ENCODE results near the gene TANC1. TPM values are rescaled to one million over a fixed set of nuclear protein-coding genes. Genes with fewer than 3 reads are reported as not detected.

TANC1 gene
- total RNA-seq, 1 experiment from 2014 or later = 21.1 TPM

DNA sequence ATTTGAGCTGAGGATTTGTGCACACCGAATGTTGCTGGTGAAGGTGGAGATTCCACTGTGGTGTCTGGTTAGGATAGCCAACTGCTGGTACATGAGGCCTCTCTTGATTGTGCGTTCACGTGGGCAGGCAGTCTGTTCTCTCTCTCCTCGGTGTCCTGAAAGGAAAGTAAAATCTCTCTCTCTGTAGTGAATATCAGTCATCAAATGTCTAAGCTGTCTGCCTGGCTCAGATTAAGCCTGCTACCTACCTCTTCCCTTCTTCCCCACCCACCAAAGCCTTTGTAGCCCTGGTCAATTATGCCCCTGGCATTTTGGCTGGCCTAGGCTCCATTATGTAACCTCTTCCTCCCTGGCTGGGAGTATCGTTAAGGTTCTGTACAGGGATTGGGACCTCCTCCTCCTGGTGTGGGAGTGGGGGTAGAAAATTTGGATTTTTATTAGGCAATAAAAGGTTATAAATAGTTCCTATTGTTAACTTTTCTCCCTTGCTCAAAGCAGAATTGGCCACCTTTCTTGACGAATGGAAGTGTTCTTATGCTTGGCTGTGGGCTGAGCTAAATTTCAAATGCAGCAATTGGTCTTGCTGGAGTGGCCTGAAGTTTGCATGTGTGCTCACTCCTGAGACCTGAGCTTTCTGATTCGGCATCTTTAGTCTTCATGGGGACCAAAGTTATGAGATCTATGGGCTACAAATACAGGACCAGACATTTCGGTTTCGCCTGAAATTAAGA lies 169.2 kb downstream of the TANC1 start:
- TF ChIP-seq, protein P1, sequence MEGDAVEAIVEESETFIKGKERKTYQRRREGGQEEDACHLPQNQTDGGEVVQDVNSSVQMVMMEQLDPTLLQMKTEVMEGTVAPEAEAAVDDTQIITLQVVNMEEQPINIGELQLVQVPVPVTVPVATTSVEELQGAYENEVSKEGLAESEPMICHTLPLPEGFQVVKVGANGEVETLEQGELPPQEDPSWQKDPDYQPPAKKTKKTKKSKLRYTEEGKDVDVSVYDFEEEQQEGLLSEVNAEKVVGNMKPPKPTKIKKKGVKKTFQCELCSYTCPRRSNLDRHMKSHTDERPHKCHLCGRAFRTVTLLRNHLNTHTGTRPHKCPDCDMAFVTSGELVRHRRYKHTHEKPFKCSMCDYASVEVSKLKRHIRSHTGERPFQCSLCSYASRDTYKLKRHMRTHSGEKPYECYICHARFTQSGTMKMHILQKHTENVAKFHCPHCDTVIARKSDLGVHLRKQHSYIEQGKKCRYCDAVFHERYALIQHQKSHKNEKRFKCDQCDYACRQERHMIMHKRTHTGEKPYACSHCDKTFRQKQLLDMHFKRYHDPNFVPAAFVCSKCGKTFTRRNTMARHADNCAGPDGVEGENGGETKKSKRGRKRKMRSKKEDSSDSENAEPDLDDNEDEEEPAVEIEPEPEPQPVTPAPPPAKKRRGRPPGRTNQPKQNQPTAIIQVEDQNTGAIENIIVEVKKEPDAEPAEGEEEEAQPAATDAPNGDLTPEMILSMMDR (IDR thresholded peaks at IDR 0.05; ENCODE audit: insufficient read depth in 1 of 2, low read depth in 1 of 2, low read length in 1 of 2, severe bottlenecking in 1 of 2, unreplicated experiment in 1 of 2) = no peak
- Mint-ChIP-seq H3K27me3 (ENCODE audit: insufficient read depth, unreplicated experiment) (no peaks in the 10 kb centered on the region), H3K36me3 (ENCODE audit: insufficient read depth, unreplicated experiment) (peaks cover 8% of the 10 kb centered on the region), H3K9me3 (ENCODE audit: unreplicated experiment) (no peaks in the 10 kb centered on the region), H3K4me3 (ENCODE audit: unreplicated experiment) (no peak overlapping the region), H3K27ac (ENCODE audit: unreplicated experiment) (no peak overlapping the region), H3K4me1 (ENCODE audit: low read depth, unreplicated experiment) (peaks cover 24% of the 10 kb centered on the region)
- H3K4me3 ChIP-seq (ENCODE audit: low read depth, low read length) = no peak overlapping the region
- H3K9me3 ChIP-seq = no peaks in the 10 kb centered on the region
- peaks cover 3% of the 10 kb centered on the region; the same call in 1 of the 2 replicates for H3K4me1 ChIP-seq
- no peaks in the 10 kb centered on the region for H3K27me3 ChIP-seq (replicated peaks; ENCODE audit: control insufficient read depth, insufficient read depth, low read length)
- H3K36me3 ChIP-seq (ENCODE audit: control insufficient read depth, insufficient read depth, low read length) = no peaks in the 10 kb centered on the region
- CTCF ChIA-PET = interaction anchor here (0.5 kb wide), 1 partner anchor 833 kb away, joined by 3 read pairs; no protein-coding TSS in a partner anchor
- no TSS peak for BruUV-seq (replicated peaks)
- no peak for DNase-seq
- POLR2A ChIA-PET = no interaction called here
- intact Hi-C loops (cut with micrococcal nuclease; ENCODE audit: unreplicated experiment) = no loop called here

DNA sequence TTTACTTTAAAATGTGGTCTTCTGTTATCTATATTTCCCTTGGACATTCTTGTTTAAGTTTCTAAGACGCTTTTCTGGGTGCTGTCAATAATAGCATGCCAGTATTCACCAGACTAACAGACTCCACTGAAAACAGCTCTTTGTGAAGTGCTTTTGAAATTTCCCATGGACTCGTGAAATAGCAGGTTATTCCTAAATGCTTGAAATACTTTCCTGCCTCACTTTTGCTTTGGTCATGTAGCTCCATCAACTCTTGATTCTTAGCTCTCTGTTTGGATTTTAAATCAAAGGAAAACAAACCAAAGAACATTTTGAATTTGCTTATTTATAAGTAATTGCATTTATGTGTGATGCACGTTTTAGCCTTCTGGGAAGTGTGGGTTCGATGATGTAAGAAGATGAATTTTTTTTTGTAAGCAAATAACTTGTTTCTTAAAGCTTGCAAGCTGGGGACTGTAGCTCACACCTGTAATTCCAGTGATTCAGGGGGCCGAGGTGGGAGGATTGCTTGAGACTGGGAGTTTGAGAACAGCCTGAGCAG lies 170.3 kb downstream of the TANC1 start:
- no peaks in the 10 kb centered on the region for H3K9me3 Mint-ChIP-seq (ENCODE audit: unreplicated experiment)
- no peaks in the 10 kb centered on the region for H3K27me3 Mint-ChIP-seq (ENCODE audit: insufficient read depth, unreplicated experiment)
- no peaks in the 10 kb centered on the region for H3K27me3 ChIP-seq (replicated peaks; ENCODE audit: control insufficient read depth, insufficient read depth, low read length)
- H3K27ac Mint-ChIP-seq (ENCODE audit: unreplicated experiment) = no peak overlapping the region
- intact Hi-C loops (cut with micrococcal nuclease; ENCODE audit: unreplicated experiment) = no loop called here
- TF ChIP-seq, protein P1 (IDR thresholded peaks at IDR 0.05; ENCODE audit: insufficient read depth in 1 of 2, low read depth in 1 of 2, low read length in 1 of 2, severe bottlenecking in 1 of 2, unreplicated experiment in 1 of 2) = no peak
- peaks cover 8% of the 10 kb centered on the region for H3K36me3 Mint-ChIP-seq (ENCODE audit: insufficient read depth, unreplicated experiment)
- BruUV-seq (replicated peaks) = no TSS peak
- POLR2A ChIA-PET = no interaction called here
- no peak overlapping the region for H3K4me3 ChIP-seq (ENCODE audit: low read depth, low read length)
- CTCF ChIA-PET = interaction anchor here (0.7 kb wide), 1 partner anchor 144 kb away, joined by 3 read pairs; no protein-coding TSS in a partner anchor
- H3K4me3 Mint-ChIP-seq (ENCODE audit: unreplicated experiment) = no peak overlapping the region
- peaks cover 24% of the 10 kb centered on the region for H3K4me1 Mint-ChIP-seq (ENCODE audit: low read depth, unreplicated experiment)
- H3K4me1 ChIP-seq = peaks cover 3% of the 10 kb centered on the region; the same call in 1 of the 2 replicates
- no peaks in the 10 kb centered on the region for H3K36me3 ChIP-seq (ENCODE audit: control insufficient read depth, insufficient read depth, low read length)
- DNase-seq = no peak
- H3K9me3 ChIP-seq = no peaks in the 10 kb centered on the region

DNA sequence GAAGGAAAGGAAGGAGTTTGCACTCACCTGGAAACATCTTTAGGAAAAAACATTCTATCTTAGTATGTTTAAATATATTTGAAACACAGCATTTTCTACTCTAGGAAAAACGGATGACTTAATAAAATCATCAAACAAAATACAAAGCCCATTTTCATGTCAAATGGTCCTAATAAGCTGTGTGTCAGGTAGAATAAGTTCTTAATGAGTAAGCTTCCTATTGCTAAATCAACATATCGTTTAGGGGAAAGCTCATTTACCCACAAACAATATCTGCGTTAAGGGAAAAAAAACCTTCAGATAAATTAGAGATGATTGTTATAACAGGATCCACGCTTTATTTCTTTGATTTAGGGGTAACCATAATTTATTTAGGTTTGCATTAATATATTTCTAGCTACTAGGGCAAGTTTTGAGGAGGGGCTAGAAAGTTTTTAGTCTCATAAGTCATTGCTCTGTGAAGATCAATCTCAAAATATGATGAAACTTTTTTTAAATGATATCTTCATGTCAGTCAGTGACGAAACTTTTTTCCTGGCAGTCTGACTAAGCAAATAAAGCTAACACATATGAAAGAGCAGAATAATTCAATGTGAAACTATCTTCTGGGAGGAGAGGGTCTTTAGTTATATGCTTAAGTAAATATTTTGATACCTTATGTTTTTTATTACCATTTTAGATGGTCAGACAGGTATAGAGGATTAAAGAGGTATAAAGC lies 170.9 kb downstream of the TANC1 start:
- ChIA-PET CTCF (no interaction called here), POLR2A (no interaction called here)
- Histone ChIP-seq H3K4me1 (peaks cover 3% of the 10 kb centered on the region; the same call in 1 of the 2 replicates), H3K9me3 (no peaks in the 10 kb centered on the region), H3K27me3 (replicated peaks; ENCODE audit: control insufficient read depth, insufficient read depth, low read length) (no peaks in the 10 kb centered on the region), H3K36me3 (ENCODE audit: control insufficient read depth, insufficient read depth, low read length) (no peaks in the 10 kb centered on the region), H3K4me3 (ENCODE audit: low read depth, low read length) (no peak overlapping the region)
- Mint-ChIP-seq H3K4me3 (ENCODE audit: unreplicated experiment) (no peak overlapping the region), H3K36me3 (ENCODE audit: insufficient read depth, unreplicated experiment) (peaks cover 8% of the 10 kb centered on the region), H3K27me3 (ENCODE audit: insufficient read depth, unreplicated experiment) (no peaks in the 10 kb centered on the region), H3K27ac (ENCODE audit: unreplicated experiment) (no peak overlapping the region), H3K9me3 (ENCODE audit: unreplicated experiment) (no peaks in the 10 kb centered on the region), H3K4me1 (ENCODE audit: low read depth, unreplicated experiment) (peaks cover 24% of the 10 kb centered on the region)
- intact Hi-C loops (cut with micrococcal nuclease; ENCODE audit: unreplicated experiment) = no loop called here
- no peak for DNase-seq
- TF ChIP-seq, protein P1 (IDR thresholded peaks at IDR 0.05; ENCODE audit: insufficient read depth in 1 of 2, low read depth in 1 of 2, low read length in 1 of 2, severe bottlenecking in 1 of 2, unreplicated experiment in 1 of 2) = no peak
- no TSS peak for BruUV-seq (replicated peaks)

Data from Caco-2 (cell line).